Measurements from ENCODE around the gene CALHM1. TPM values are rescaled to one million over a fixed set of nuclear protein-coding genes. Genes with fewer than 3 reads are reported as not detected.

The CALHM1 gene
- total RNA-seq, 1 donor, result not detected

DNA sequence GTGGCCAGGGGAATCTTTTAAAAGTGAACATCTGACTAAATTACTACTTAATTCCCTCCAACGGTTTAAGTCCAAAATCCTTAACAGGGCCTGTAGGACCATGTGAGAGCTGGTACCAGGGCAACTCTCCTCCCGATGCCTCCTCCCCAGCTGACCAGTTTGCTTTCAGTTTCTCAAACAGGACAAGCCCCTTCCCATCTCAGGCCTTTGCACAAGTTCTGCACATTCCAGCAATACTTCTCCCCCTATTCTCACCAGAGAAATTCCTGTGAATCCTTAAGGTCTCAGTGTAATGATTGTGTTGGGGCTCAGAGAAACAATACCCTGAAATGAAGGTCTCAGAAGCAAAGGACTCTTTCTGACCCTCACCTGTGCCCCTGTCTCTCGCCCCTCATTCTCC, 8.0 kb upstream of the CALHM1 start:
- no peak for DNase-seq (ENCODE audit: low read depth)
- H3K4me3 ChIP-seq (ENCODE audit: low read depth, low read length), result no peak overlapping the region
- TF ChIP-seq CTCF (IDR thresholded peaks at IDR 0.05; ENCODE audit: insufficient read depth, low read length), result no peak

- no peak for DNase-seq (ENCODE audit: low read depth)
- H3K4me3 ChIP-seq (ENCODE audit: low read depth, low read length), result no peak overlapping the region
- no peak for TF ChIP-seq CTCF (IDR thresholded peaks at IDR 0.05; ENCODE audit: insufficient read depth, low read length)
These were observed 6.9 kb upstream of the CALHM1 start for GRCh38 chr10:103465411-103466179.

GRCh38 chr10:103463499-103463898, 4.8 kb upstream of the CALHM1 start:
- no peak overlapping the region for H3K4me3 ChIP-seq (ENCODE audit: low read depth, low read length)
- DNase-seq (ENCODE audit: low read depth), result peak; percentile 28
- no peak for TF ChIP-seq CTCF (IDR thresholded peaks at IDR 0.05; ENCODE audit: insufficient read depth, low read length)

GRCh38 chr10:103459615-103460014, 915 bp upstream of the CALHM1 start:
- H3K4me3 ChIP-seq (ENCODE audit: low read depth, low read length), result no peak overlapping the region
- no peak for DNase-seq (ENCODE audit: low read depth)
- no peak for TF ChIP-seq CTCF (IDR thresholded peaks at IDR 0.05; ENCODE audit: insufficient read depth, low read length)

DNA sequence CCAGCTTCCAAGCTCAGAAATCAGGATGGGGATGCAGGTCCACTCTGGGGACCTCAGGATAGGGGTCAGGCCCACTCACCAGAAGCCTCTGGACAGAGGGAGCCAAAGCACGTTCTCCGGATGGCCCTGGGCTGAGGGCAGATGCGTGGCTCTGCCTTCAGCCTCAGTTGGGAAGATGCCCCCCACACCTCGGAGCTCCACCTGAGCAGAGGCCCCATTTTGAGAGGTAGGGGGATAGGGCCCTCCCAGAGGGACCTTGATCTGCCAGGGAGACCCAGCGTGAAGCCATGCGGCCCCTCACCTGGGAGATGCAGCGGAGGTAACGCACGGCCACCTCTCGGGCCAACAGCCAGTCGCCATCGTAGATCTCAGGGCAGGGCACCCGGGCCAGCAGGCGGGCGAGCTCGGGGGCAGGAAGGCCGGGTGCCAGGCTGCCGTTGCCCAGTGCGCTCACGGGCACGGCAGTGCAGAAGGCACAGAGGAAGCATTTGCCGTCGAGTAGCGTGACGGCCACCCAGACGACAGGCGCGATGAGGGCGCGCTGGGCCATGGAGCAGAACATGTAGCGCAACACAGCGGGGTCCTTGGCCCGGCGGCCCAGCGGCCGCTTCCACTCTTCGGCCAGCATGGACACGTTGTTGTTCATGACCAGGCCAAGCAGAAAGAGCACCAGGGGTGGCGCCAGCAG, 660 bp downstream of the CALHM1 start:
- TF ChIP-seq CTCF (IDR thresholded peaks at IDR 0.05; ENCODE audit: insufficient read depth, low read length), result no peak
- H3K4me3 ChIP-seq (ENCODE audit: low read depth, low read length), result no peak overlapping the region
- no peak for DNase-seq (ENCODE audit: low read depth)

GRCh38 chr10:103457176-103457712, 1.5 kb downstream of the CALHM1 start:
- TF ChIP-seq CTCF (IDR thresholded peaks at IDR 0.05; ENCODE audit: insufficient read depth, low read length), result no peak
- DNase-seq (ENCODE audit: low read depth), result no peak
- no peak overlapping the region for H3K4me3 ChIP-seq (ENCODE audit: low read depth, low read length)

All from fibroblast of the aortic adventitia (primary cell).